Spleen (tissue), 11 donors: ENCODE measurements around the gene RNPEPL1. TPM values are rescaled to one million over a fixed set of nuclear protein-coding genes. Genes with fewer than 3 reads are reported as not detected.

Source experiments
- DNase-seq: peaks from one replicate; pipeline ENCODE4 v3.0.0-alpha.2; 2020
- H3K27ac ChIP-seq, 8 donors: fragments of 200-600 bp; sonication (generic) in 7 of 8; 1 replicate in 4 of 8; 2 replicates in 4 of 8; pipeline versions ENCODE4 v1.5.0 to v1.8.0; 2016 to 2021; ENCODE audit warnings: inconsistent platforms in 4 of 8, mild to moderate bottlenecking in 4 of 8, moderate library complexity in 1 of 8
- H3K27me3 ChIP-seq, 7 donors: fragments of 200-600 bp; sonication (generic) in 6 of 7; replicated peaks in 1 of 7; 1 replicate in 4 of 7; 2 replicates in 3 of 7; pipeline versions ENCODE4 v1.5.0 to v1.8.0; 2016 to 2021; ENCODE audit warnings: inconsistent platforms in 3 of 7, mild to moderate bottlenecking in 1 of 7
- H3K36me3 ChIP-seq, 6 donors: fragments of 200-600 bp; sonication (generic) in 5 of 6; 1 replicate in 4 of 6; 2 replicates in 2 of 6; pipeline versions ENCODE4 v1.5.0 to v1.8.0; 2016 to 2021; ENCODE audit warnings: inconsistent platforms in 2 of 6
- H3K4me1 ChIP-seq, 6 donors: fragments of 200-600 bp; sonication (generic) in 5 of 6; 1 replicate in 3 of 6; 2 replicates in 3 of 6; pipeline versions ENCODE4 v1.5.0 to v1.8.0; 2016 to 2021; ENCODE audit warnings: inconsistent platforms in 3 of 6
- H3K4me3 ChIP-seq, 8 donors: fragments of 200-600 bp; sonication (generic) in 7 of 8; 1 replicate in 4 of 8; 2 replicates in 4 of 8; pipeline versions ENCODE4 v1.5.0 to v1.8.0; 2016 to 2021; ENCODE audit warnings: inconsistent platforms in 4 of 8, mild to moderate bottlenecking in 4 of 8, moderate library complexity in 2 of 8
- H3K9me3 ChIP-seq, 8 donors: fragments of 200-600 bp; sonication (generic) in 7 of 8; 1 replicate in 4 of 8; 2 replicates in 4 of 8; pipeline versions ENCODE4 v1.5.0 to v1.8.0; 2016 to 2021; ENCODE audit warnings: inconsistent platforms in 4 of 8
- CTCF ChIP-seq, 11 experiments: fragments of 200-600 bp in 7 of 11; fragments of 450-650 bp in 4 of 11; sonication (generic) in 4 of 11; IDR thresholded peaks in 8 of 11; conservative IDR thresholded peaks in 3 of 11; 1 replicate in 7 of 11; 2 replicates in 4 of 11; pipeline versions ENCODE4 v1.4.0 to v1.8.0; 2016 to 2021; ENCODE audit warnings: antibody characterized with exemption in 11 of 11, inconsistent platforms in 4 of 11, mild to moderate bottlenecking in 1 of 11
- POLR2A ChIP-seq, 3 donors: fragments of 450-650 bp; IDR thresholded peaks; one replicate each; pipeline ENCODE4 v1.5.1; 2017; ENCODE audit warnings: antibody characterized with exemption in 3 of 3, mild to moderate bottlenecking in 1 of 3
- POLR2AphosphoS5 ChIP-seq, 3 donors: sonication (generic); formaldehyde crosslinking; IDR thresholded peaks; one replicate each; pipeline ENCODE4 v1.5.1; 2017; ENCODE audit warnings: antibody characterized with exemption in 3 of 3
- WGBS, 5 donors: extraction: QIAGEN DNeasy Blood & Tissue Kit in 3 of 5; methylation state at CpG; one replicate each; pipeline versions ENCODE4 v1.1.5 to v1.1.7; 2013 to 2018; 5-methylcytosine and 5-hydroxymethylcytosine counted together
- intact Hi-C: fragments of 100-400 bp; cut with DNase I; formaldehyde crosslinking; loops from one replicate; pipeline ENCODE4 v1.15.0; 2023; ENCODE audit warnings: low total_unique reads
- polyA plus RNA-seq, 3 donors: library from polyadenylated mRNA; stranded (reverse); fragments of 200-250 nt; gene quantifications; one replicate each; pipeline ENCODE4 v1.2.1, GENCODE V29; 2013
- total RNA-seq, 7 donors: library from RNA; depleted of rRNA in 3 of 7; stranded (reverse); fragments of >200 nt in 3 of 7; fragmentation: NEBNext Ultra II Directional in 4 of 7; extraction: Animal tissue kit (Norgen Biotek cat#: 25700) in 4 of 7; gene quantifications; one replicate each; pipeline versions ENCODE4 v1.1.0 to v1.2.1, GENCODE V29; 2016 to 2021
- donor health status: healthy with polysubstance abuse.
- donor health status: DM: no; HTN: no; CAD: no; lungs with moderate emphysema.
- donor health status: DM: no; HTN: no; CAD: no.
- donor health status: Bipolar disorder and iron deficiency.
- donor health status: healthy.
- donor health status: DM: no; HTN: no; CAD: no.
- donor health status: DM: yes; HTN: yes; CAD: no.

The RNPEPL1 gene
- total and polyA plus RNA-seq, 10 donors = 57.2 to 165 (median 87.4) TPM

GRCh38 chr2:240539906-240540305, 28.4 kb upstream of the RNPEPL1 start:
- Histone ChIP-seq H3K27ac (no peak overlapping the region), H3K4me1 (no peaks in the 10 kb centered on the region), H3K9me3 (no peaks in the 10 kb centered on the region), H3K4me3 (no peak overlapping the region), H3K36me3 (peaks cover 0 to 75% (median 23%) of the 10 kb centered on the region in 6 donors), H3K27me3 (no peaks in the 10 kb centered on the region)
- DNase-seq = no peak
- no peak for TF ChIP-seq CTCF (IDR thresholded peaks at IDR 0.05 in 8 of 11, conservative IDR thresholded peaks at IDR 0.05 in 3 of 11)
- TF ChIP-seq POLR2AphosphoS5 (IDR thresholded peaks at IDR 0.05) = no peak
- no peak for TF ChIP-seq POLR2A (IDR thresholded peaks at IDR 0.05)
- intact Hi-C loops = no loop called here

- peak overlapping the region in 3 of 8 donors; percentile 1 to 8 (median 7) for H3K27ac ChIP-seq
- peaks cover 0 to 26% (median 10%) of the 10 kb centered on the region in 6 donors for H3K4me1 ChIP-seq
- peaks cover 0 to 58% (median 22%) of the 10 kb centered on the region in 6 donors for H3K36me3 ChIP-seq
- no peak overlapping the region for H3K4me3 ChIP-seq
- intact Hi-C loops = no loop called here
- peaks cover 0 to 12% (median 3%) of the 10 kb centered on the region in 8 donors for H3K9me3 ChIP-seq
- H3K27me3 ChIP-seq = no peaks in the 10 kb centered on the region
- no peak for TF ChIP-seq POLR2AphosphoS5 (IDR thresholded peaks at IDR 0.05)
- TF ChIP-seq POLR2A (IDR thresholded peaks at IDR 0.05) = no peak
- TF ChIP-seq CTCF (IDR thresholded peaks at IDR 0.05 in 8 of 11, conservative IDR thresholded peaks at IDR 0.05 in 3 of 11) = no peak
- no peak for DNase-seq
- WGBS, 5 donors = 95 to 97% (median 96%) methylated on average over 4 of the region's 4 CpGs
These were observed 17.0 kb upstream of the RNPEPL1 start for GRCh38 chr2:240551288-240551687.

GRCh38 chr2:240551811-240552210, 16.5 kb upstream of the RNPEPL1 start:
- intact Hi-C loops = no loop called here

More at GRCh38 chr2:240551811-240552210, 16.5 kb upstream of the RNPEPL1 start:
- DNase-seq = no peak
- Histone ChIP-seq H3K36me3 (peaks cover 0 to 59% (median 22%) of the 10 kb centered on the region in 6 donors), H3K4me3 (no peak overlapping the region), H3K9me3 (peaks cover 0 to 12% (median 3%) of the 10 kb centered on the region in 8 donors), H3K27ac (peak overlapping the region in 3 of 8 donors; percentile 1 to 8 (median 7)), H3K27me3 (no peaks in the 10 kb centered on the region), H3K4me1 (peaks cover 0 to 31% (median 13%) of the 10 kb centered on the region in 6 donors)
- TF ChIP-seq CTCF (IDR thresholded peaks at IDR 0.05 in 8 of 11, conservative IDR thresholded peaks at IDR 0.05 in 3 of 11) (no peak), POLR2A (IDR thresholded peaks at IDR 0.05) (no peak), POLR2AphosphoS5 (IDR thresholded peaks at IDR 0.05) (no peak)
- 0 to 38% (median 31%) methylated on average over 1 of the region's 1 CpG for WGBS, 5 donors
